Measurements from ENCODE around the gene ZNF730. TPM values are rescaled to one million over a fixed set of nuclear protein-coding genes. Genes with fewer than 3 reads are reported as not detected.

ZNF730 gene
- polyA plus RNA-seq, 1 of the 3 experiments (the other 2 are of a cell fraction), result 0.30 TPM

DNA sequence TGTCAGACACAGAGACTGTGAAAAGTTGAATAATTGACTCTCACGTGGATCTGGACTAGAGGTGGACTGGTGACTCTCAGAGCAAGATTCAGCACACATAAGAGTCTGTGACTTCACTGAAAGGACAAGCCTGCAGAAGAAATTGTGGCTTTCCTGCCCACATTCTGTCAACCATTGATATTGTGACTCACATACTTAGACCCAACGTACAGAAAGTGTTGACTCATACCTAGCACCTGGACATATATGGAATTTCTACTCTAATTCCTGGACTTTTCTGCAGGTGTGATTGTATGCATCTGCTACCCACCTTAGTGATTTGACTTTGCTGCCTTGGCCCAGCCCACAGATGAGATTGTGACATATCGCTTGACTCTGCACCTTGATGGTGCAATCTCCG is 15.6 kb upstream of the ZNF730 start:
- TF ChIP-seq REST (IDR thresholded peaks at IDR 0.05; ENCODE audit: low read depth, low read length) (no peak), RCOR1 (IDR thresholded peaks at IDR 0.05; ENCODE audit: low read length) (no peak), FOXM1 (IDR thresholded peaks at IDR 0.05; ENCODE audit: low read depth) (no peak), PBX3 (IDR thresholded peaks at IDR 0.05) (no peak), SMC3 (IDR thresholded peaks at IDR 0.05; ENCODE audit: low read depth, low read length) (no peak), YY1 (IDR thresholded peaks at IDR 0.05; ENCODE audit: low read depth) (no peak), GATA2 (CRISPR knock-in tag; IDR thresholded peaks at IDR 0.05) (no peak), GABPA (IDR thresholded peaks at IDR 0.05; ENCODE audit: low read depth) (no peak), ELF1 (IDR thresholded peaks at IDR 0.05) (no peak)
- TF ChIP-seq, protein P1, sequence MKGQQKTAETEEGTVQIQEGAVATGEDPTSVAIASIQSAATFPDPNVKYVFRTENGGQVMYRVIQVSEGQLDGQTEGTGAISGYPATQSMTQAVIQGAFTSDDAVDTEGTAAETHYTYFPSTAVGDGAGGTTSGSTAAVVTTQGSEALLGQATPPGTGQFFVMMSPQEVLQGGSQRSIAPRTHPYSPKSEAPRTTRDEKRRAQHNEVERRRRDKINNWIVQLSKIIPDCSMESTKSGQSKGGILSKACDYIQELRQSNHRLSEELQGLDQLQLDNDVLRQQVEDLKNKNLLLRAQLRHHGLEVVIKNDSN (IDR thresholded peaks at IDR 0.05; ENCODE audit: borderline replicate concordance, low read depth), result no peak
- H3K9ac ChIP-seq, result no peak overlapping the region
- 89% methylated on average over 4 of the region's 4 CpGs for WGBS (ENCODE audit: low lambda C conversion rate)
- H3K9me3 ChIP-seq, result no peaks in the 10 kb centered on the region
- H3K36me3 ChIP-seq (replicated peaks in 1 of 2; ENCODE audit: control insufficient read depth in 1 of 2, insufficient read depth in 2 of 2, low read length in 1 of 2), result peaks cover 9% of the 10 kb centered on the region in 2 experiments
- no peak overlapping the region for H3K27ac ChIP-seq (ENCODE audit: low read depth in 2 of 2, low read length in 1 of 2)
- H3K4me1 ChIP-seq (ENCODE audit: control insufficient read depth in 1 of 2, insufficient read depth in 2 of 2, low read depth in 1 of 2, low read length in 1 of 2), result no peaks in the 10 kb centered on the region
- ChIA-PET CTCF (no interaction called here), POLR2A (no interaction called here)
- no peaks in the 10 kb centered on the region; the same call in 1 of the 2 replicates for H3K79me2 ChIP-seq (ENCODE audit: insufficient read depth)
- no peaks in the 10 kb centered on the region for H3K9me2 ChIP-seq
- no peak for DNase-seq
- no peaks in the 10 kb centered on the region for H3F3A ChIP-seq (replicated peaks; ENCODE audit: insufficient read depth)
- H3K27me3 ChIP-seq (ENCODE audit: insufficient read depth), result no peaks in the 10 kb centered on the region
- H3K4me2 ChIP-seq, result no peak overlapping the region
- H2AFZ ChIP-seq (ENCODE audit: low read depth), result no peak overlapping the region
- H4K20me1 ChIP-seq (ENCODE audit: insufficient read depth), result no peaks in the 10 kb centered on the region
- no peak overlapping the region for H3K4me3 ChIP-seq (ENCODE audit: low read depth in 2 of 2, low read length in 1 of 2)

GRCh38 chr19:23118400-23118799 is 1.6 kb downstream of the ZNF730 start:
- Histone ChIP-seq H3K4me3 (ENCODE audit: low read depth in 2 of 2, low read length in 1 of 2) (no peak overlapping the region; a peak in 1 of 4 replicates), H2AFZ (ENCODE audit: low read depth) (no peak overlapping the region; the same call in 1 of the 2 replicates), H3K9me2 (no peaks in the 10 kb centered on the region), H4K20me1 (ENCODE audit: insufficient read depth) (no peaks in the 10 kb centered on the region), H3K4me2 (0 out of 2 replicates have a peak overlapping the region, but pooled peaks have one; percentile 87), H3K79me2 (ENCODE audit: insufficient read depth) (peaks cover 5% of the 10 kb centered on the region; the same call in 1 of the 2 replicates), H3K27ac (ENCODE audit: low read depth in 2 of 2, low read length in 1 of 2) (no peak overlapping the region), H3F3A (replicated peaks; ENCODE audit: insufficient read depth) (no peaks in the 10 kb centered on the region), H3K4me1 (ENCODE audit: control insufficient read depth in 1 of 2, insufficient read depth in 2 of 2, low read depth in 1 of 2, low read length in 1 of 2) (no peaks in the 10 kb centered on the region; a peak in 1 of 4 replicates), H3K36me3 (replicated peaks in 1 of 2; ENCODE audit: control insufficient read depth in 1 of 2, insufficient read depth in 2 of 2, low read length in 1 of 2) (peaks cover 0 to 14% of the 10 kb centered on the region in 2 experiments), H3K9me3 (no peaks in the 10 kb centered on the region), H3K9ac (no peak overlapping the region), H3K27me3 (ENCODE audit: insufficient read depth) (no peaks in the 10 kb centered on the region)
- ChIA-PET CTCF (interaction anchor here (1.5 kb wide), 1 partner anchor 48 kb away, joined by 5 read pairs; no protein-coding TSS in a partner anchor), POLR2A (no interaction called here)
- 82% methylated on average over 3 of the region's 3 CpGs for WGBS (ENCODE audit: low lambda C conversion rate)
- DNase-seq, result no peak
- TF ChIP-seq EZH2phosphoT487 (IDR thresholded peaks at IDR 0.05; ENCODE audit: borderline replicate concordance, low read depth) (no peak), REST (IDR thresholded peaks at IDR 0.05; ENCODE audit: low read depth, low read length) (no peak), IRF3 (IDR thresholded peaks at IDR 0.05; ENCODE audit: low read depth, low read length) (no peak), GATA2 (CRISPR knock-in tag; IDR thresholded peaks at IDR 0.05) (no peak), GABPA (IDR thresholded peaks at IDR 0.05; ENCODE audit: low read depth) (no peak), USF2 (IDR thresholded peaks at IDR 0.05; ENCODE audit: borderline replicate concordance, low read depth, low read length) (no peak), SMC3 (IDR thresholded peaks at IDR 0.05; ENCODE audit: low read depth, low read length) (no peak), MXI1 (IDR thresholded peaks at IDR 0.05; ENCODE audit: low read depth, low read length) (no peak)

Measured in SK-N-SH (cell line).